HFFc6 (cell line): ENCODE results near the gene MED29. TPM values are rescaled to one million over a fixed set of nuclear protein-coding genes. Genes with fewer than 3 reads are reported as not detected.

ENCODE experiments used
- DNase-seq: peaks from one replicate; pipeline ENCODE4 v3.0.0-alpha.2; 2018
- H3K27ac Mint-ChIP-seq: 2 replicates; pipeline ENCODE4 v1.8.0; 2020; ENCODE audit warnings: mild to moderate bottlenecking, mixed read lengths
- H3K27me3 Mint-ChIP-seq: 2 replicates; pipeline ENCODE4 v1.8.0; 2021; ENCODE audit warnings: mild to moderate bottlenecking, moderate library complexity, mixed read lengths; ENCODE audit not compliant: insufficient read depth
- H3K36me3 Mint-ChIP-seq: 2 replicates; pipeline ENCODE4 v1.8.0; 2021; ENCODE audit warnings: low read depth, mixed read lengths
- H3K4me1 Mint-ChIP-seq: 2 replicates; pipeline ENCODE4 v1.8.0; 2020; ENCODE audit warnings: low read depth, mixed read lengths
- H3K4me3 Mint-ChIP-seq: 2 replicates; pipeline ENCODE4 v1.8.0; 2020; ENCODE audit warnings: mild to moderate bottlenecking, moderate library complexity, mixed read lengths
- H3K9me3 Mint-ChIP-seq: 2 replicates; pipeline ENCODE4 v1.8.0; 2020; ENCODE audit warnings: mild to moderate bottlenecking, mixed read lengths
- total RNA-seq, 6 experiments: library from RNA; stranded (reverse); fragmentation: NEBNext Ultra II Directional; extraction: Animal tissue kit (Norgen Biotek cat#: 25700); gene quantifications; 2 replicates in 1 of 6; 3 replicates in 5 of 6; pipeline ENCODE4 v1.2.3, GENCODE V29; 2021
- TF ChIP-seq, protein P1 (sequence below): fragments of 200-600 bp; sonication (generic); IDR thresholded peaks from 2 replicates; pipeline ENCODE4 v1.5.0; 2021; ENCODE audit warnings: antibody characterized with exemption, mild to moderate bottlenecking

Gene MED29
- total RNA-seq, 6 experiments from 2014 or later: 38.2 to 48.5 (median 45.2) TPM

DNA sequence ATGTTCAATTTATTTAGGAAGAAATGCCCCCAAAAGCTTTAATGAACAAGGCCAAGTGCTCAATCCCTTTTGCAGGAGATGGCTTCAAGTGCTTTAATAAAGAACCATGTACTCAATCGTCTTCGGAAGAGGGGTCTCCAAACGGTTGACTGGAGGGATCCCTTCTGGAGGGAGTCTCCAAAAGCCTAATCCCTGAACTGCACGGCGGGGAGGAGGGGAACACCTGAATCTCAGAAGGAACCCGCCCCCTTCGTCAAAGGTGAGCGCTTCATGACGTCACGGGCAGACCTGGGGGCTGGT, 777 bp upstream of the MED29 start:
- Mint-ChIP-seq H3K27ac (peak overlapping the region; percentile 99), H3K9me3 (no peaks in the 10 kb centered on the region; the same call in 1 of the 2 replicates), H3K4me3 (peak overlapping the region; percentile 98), H3K36me3 (peaks cover 44% of the 10 kb centered on the region), H3K4me1 (peaks cover 44% of the 10 kb centered on the region), H3K27me3 (peaks cover 8% of the 10 kb centered on the region)
- DNase-seq: no peak
- TF ChIP-seq, protein P1, sequence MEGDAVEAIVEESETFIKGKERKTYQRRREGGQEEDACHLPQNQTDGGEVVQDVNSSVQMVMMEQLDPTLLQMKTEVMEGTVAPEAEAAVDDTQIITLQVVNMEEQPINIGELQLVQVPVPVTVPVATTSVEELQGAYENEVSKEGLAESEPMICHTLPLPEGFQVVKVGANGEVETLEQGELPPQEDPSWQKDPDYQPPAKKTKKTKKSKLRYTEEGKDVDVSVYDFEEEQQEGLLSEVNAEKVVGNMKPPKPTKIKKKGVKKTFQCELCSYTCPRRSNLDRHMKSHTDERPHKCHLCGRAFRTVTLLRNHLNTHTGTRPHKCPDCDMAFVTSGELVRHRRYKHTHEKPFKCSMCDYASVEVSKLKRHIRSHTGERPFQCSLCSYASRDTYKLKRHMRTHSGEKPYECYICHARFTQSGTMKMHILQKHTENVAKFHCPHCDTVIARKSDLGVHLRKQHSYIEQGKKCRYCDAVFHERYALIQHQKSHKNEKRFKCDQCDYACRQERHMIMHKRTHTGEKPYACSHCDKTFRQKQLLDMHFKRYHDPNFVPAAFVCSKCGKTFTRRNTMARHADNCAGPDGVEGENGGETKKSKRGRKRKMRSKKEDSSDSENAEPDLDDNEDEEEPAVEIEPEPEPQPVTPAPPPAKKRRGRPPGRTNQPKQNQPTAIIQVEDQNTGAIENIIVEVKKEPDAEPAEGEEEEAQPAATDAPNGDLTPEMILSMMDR: no peak

- Mint-ChIP-seq H3K4me1 (peaks cover 56% of the 10 kb centered on the region), H3K27me3 (peaks cover 9% of the 10 kb centered on the region), H3K27ac (peak overlapping the region; percentile 90), H3K9me3 (no peaks in the 10 kb centered on the region), H3K36me3 (peaks cover 18% of the 10 kb centered on the region), H3K4me3 (peak overlapping the region; percentile 22; the same call in 1 of the 2 replicates)
- DNase-seq: peak; percentile 66
- TF ChIP-seq, protein P1: peak; percentile 97
These were observed 6.5 kb downstream of the MED29 start for GRCh38 chr19:39397360-39398296.

GRCh38 chr19:39398297-39398864, 7.2 kb downstream of the MED29 start:
- peaks cover 57% of the 10 kb centered on the region for H3K4me1 Mint-ChIP-seq
- TF ChIP-seq, protein P1: no peak
- DNase-seq: peak; percentile 83
- peak overlapping the region; percentile 90 for H3K27ac Mint-ChIP-seq
- H3K27me3 Mint-ChIP-seq: peaks cover 7% of the 10 kb centered on the region
- H3K4me3 Mint-ChIP-seq: peak overlapping the region; percentile 22; the same call in 1 of the 2 replicates
- H3K36me3 Mint-ChIP-seq: peaks cover 17% of the 10 kb centered on the region
- no peaks in the 10 kb centered on the region for H3K9me3 Mint-ChIP-seq

DNA sequence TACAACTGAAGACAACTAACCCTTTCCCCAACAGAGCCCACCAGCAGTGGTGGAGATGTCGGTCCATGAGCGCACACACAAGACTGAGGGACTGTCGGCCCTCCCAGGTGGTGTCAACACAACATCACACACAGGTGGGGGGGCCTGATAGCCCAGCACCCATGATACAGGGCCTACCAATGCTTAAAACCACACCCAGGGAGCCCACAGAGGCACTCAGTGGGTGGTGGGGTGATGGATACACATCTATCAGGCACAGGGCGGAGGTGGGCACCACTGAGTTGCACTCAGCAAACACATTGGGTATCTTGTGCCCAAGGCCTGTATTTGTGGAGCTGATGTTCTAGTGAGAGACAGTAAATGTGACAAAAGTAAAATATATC, 8.5 kb downstream of the MED29 start:
- TF ChIP-seq, protein P1: no peak
- peaks cover 12% of the 10 kb centered on the region; the same call in 1 of the 2 replicates for H3K36me3 Mint-ChIP-seq

DNA sequence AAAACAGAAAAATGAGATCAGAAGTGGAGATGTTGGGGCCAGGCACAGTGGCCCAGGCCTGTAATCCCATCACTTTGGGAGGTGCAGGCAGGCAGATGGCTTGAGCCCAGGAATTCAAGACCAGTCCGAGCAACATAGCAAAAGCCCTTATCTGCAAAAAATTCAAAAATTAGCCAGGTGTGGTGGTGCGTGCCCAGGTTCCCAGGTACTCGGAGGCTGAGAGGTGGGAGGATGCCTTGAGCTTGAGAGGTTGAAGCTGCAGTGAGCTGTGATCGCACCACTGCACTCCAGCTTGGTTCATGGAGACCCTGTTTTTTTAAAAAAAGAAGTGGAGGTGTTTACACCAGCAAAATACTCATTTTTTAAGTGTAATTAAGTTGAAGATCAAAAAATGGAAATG, 8.9 kb downstream of the MED29 start:
- Mint-ChIP-seq H3K36me3 (peaks cover 11% of the 10 kb centered on the region; the same call in 1 of the 2 replicates), H3K4me3 (no peak overlapping the region), H3K27ac (peak overlapping the region; percentile 90; the same call in 1 of the 2 replicates), H3K27me3 (peaks cover 7% of the 10 kb centered on the region), H3K9me3 (no peaks in the 10 kb centered on the region), H3K4me1 (peaks cover 57% of the 10 kb centered on the region)
- no peak for DNase-seq
- TF ChIP-seq, protein P1: no peak

More for the DNA sequence above, 8.5 kb downstream of the MED29 start:
- DNase-seq: no peak
- H3K4me1 Mint-ChIP-seq: peaks cover 57% of the 10 kb centered on the region
- peak overlapping the region; percentile 90 for H3K27ac Mint-ChIP-seq
- no peaks in the 10 kb centered on the region for H3K9me3 Mint-ChIP-seq
- no peak overlapping the region for H3K4me3 Mint-ChIP-seq
- peaks cover 7% of the 10 kb centered on the region for H3K27me3 Mint-ChIP-seq
